GM19099 (cell line): Measurements from ENCODE around the gene TBATA.

Experiments used
- POLR2A ChIP-seq: IDR thresholded peaks from 3 replicates; pipeline ENCODE4 v1.6.1; 2011; ENCODE audit warnings: low read depth; ENCODE audit not compliant: insufficient read length; ENCODE audit errors: extremely low read depth

Gene TBATA

GRCh38 chr10:70775679-70776454, 9.3 kb downstream of the TBATA start:
- TF ChIP-seq POLR2A = no peak

- no peak for TF ChIP-seq POLR2A
These were observed 10.1 kb downstream of the TBATA start for GRCh38 chr10:70774810-70775678.

GRCh38 chr10:70773965-70774809, 11.0 kb downstream of the TBATA start:
- no peak for TF ChIP-seq POLR2A

- no peak for TF ChIP-seq POLR2A
These were observed 11.7 kb downstream of the TBATA start for GRCh38 chr10:70773461-70773860.

- TF ChIP-seq POLR2A = no peak
These were observed 12.6 kb downstream of the TBATA start for GRCh38 chr10:70772627-70773026.

GRCh38 chr10:70771311-70772194, 13.6 kb downstream of the TBATA start:
- no peak for TF ChIP-seq POLR2A

GRCh38 chr10:70770001-70770400, 15.2 kb downstream of the TBATA start:
- no peak for TF ChIP-seq POLR2A

- TF ChIP-seq POLR2A = no peak
These were observed 16.1 kb downstream of the TBATA start for GRCh38 chr10:70769121-70769520.

- TF ChIP-seq POLR2A = no peak
These were observed 19.2 kb downstream of the TBATA start for GRCh38 chr10:70765794-70766594.

- no peak for TF ChIP-seq POLR2A
These were observed 21.6 kb downstream of the TBATA start for GRCh38 chr10:70763567-70763966.

GRCh38 chr10:70762441-70763175, 22.6 kb downstream of the TBATA start:
- TF ChIP-seq POLR2A = no peak

GRCh38 chr10:70761727-70762350, 23.3 kb downstream of the TBATA start:
- TF ChIP-seq POLR2A = no peak
